GM19372 (cell line): ENCODE measurements around the gene CLEC4G.

Experiments used
- ATAC-seq: cut with Tn5 transposase; IDR thresholded peaks from one replicate; pipeline ENCODE4 v1.9.1; 2021; ENCODE audit warnings: mild to moderate bottlenecking, low read depth, moderate library complexity; ENCODE audit not compliant: unreplicated experiment

The CLEC4G gene

GRCh38 chr19:7699003-7699402, 32.9 kb downstream of the CLEC4G start:
- ATAC-seq = no peak

- ATAC-seq = no peak
These were observed 33.3 kb downstream of the CLEC4G start for GRCh38 chr19:7698583-7698982.

- no peak for ATAC-seq
These were observed 34.1 kb downstream of the CLEC4G start for GRCh38 chr19:7697721-7698287.

- ATAC-seq = no peak
These were observed 37.4 kb downstream of the CLEC4G start for GRCh38 chr19:7694499-7694898.

GRCh38 chr19:7692417-7693088, 39.4 kb downstream of the CLEC4G start:
- ATAC-seq = no peak

GRCh38 chr19:7691497-7691896, 40.4 kb downstream of the CLEC4G start:
- no peak for ATAC-seq

- no peak for ATAC-seq
These were observed 41.1 kb downstream of the CLEC4G start for GRCh38 chr19:7690779-7691258.

- ATAC-seq = no peak
These were observed 42.7 kb downstream of the CLEC4G start for GRCh38 chr19:7689165-7689564.

GRCh38 chr19:7687177-7687576, 44.7 kb downstream of the CLEC4G start:
- ATAC-seq = no peak

- no peak for ATAC-seq
These were observed 46.1 kb downstream of the CLEC4G start for GRCh38 chr19:7685546-7686445.

- no peak for ATAC-seq
These were observed 49.6 kb downstream of the CLEC4G start for GRCh38 chr19:7682175-7682855.

- no peak for ATAC-seq
These were observed 50.4 kb downstream of the CLEC4G start for GRCh38 chr19:7681340-7682174.

GRCh38 chr19:7680606-7681339, 51.1 kb downstream of the CLEC4G start, which contains the start of gene TRAPPC5:
TRAPPC5 (plus strand) TSS chr19:7680833; CDS start chr19:7682254, 1,421 bp downstream.
- peak; percentile 41 for ATAC-seq

GRCh38 chr19:7679771-7680605, 51.9 kb downstream of the CLEC4G start:
- ATAC-seq = no peak

- no peak for ATAC-seq
These were observed 52.7 kb downstream of the CLEC4G start for GRCh38 chr19:7678971-7679751.
